NAMALWA (cell line): ENCODE results near the gene RGS6.
"Not testable (repeated sequence)": the region's sequence is repeated elsewhere in the genome, so short reads cannot be mapped to it uniquely, and the experiment has no call there.

ENCODE experiments used
- DNase-seq: peaks from one replicate; pipeline ENCODE4 v3.0.0-alpha.2; 2015; ENCODE audit warnings: low spot score

RGS6 gene

GRCh38 chr14:72452774-72453173, 520.5 kb downstream of the RGS6 start:
- no peak for DNase-seq

- DNase-seq, result no peak
Observed at GRCh38 chr14:72454388-72455160, 522.3 kb downstream of the RGS6 start.

GRCh38 chr14:72457641-72458040, 525.4 kb downstream of the RGS6 start:
- DNase-seq, result no peak

- no peak for DNase-seq
Observed at GRCh38 chr14:72462056-72462455, 529.8 kb downstream of the RGS6 start.

- DNase-seq, result no peak
Observed at GRCh38 chr14:72463291-72463866, 531.1 kb downstream of the RGS6 start.

- DNase-seq, result no peak
Observed at GRCh38 chr14:72464226-72464625, 532.0 kb downstream of the RGS6 start.

- no peak for DNase-seq
Observed at GRCh38 chr14:72466325-72466724, 534.1 kb downstream of the RGS6 start.

GRCh38 chr14:72471346-72471745, 539.1 kb downstream of the RGS6 start:
- no peak for DNase-seq

- DNase-seq, result peak; percentile 3
Observed at GRCh38 chr14:72472845-72473244, 540.6 kb downstream of the RGS6 start.

GRCh38 chr14:72476657-72477499, 544.6 kb downstream of the RGS6 start:
- DNase-seq, result no peak

GRCh38 chr14:72477578-72477977, 545.3 kb downstream of the RGS6 start:
- not testable (repeated sequence) for DNase-seq

- DNase-seq, result no peak
Observed at GRCh38 chr14:72478471-72478893, 546.3 kb downstream of the RGS6 start.

GRCh38 chr14:72479461-72479931, 547.3 kb downstream of the RGS6 start:
- DNase-seq, result no peak

- DNase-seq, result no peak
Observed at GRCh38 chr14:72480464-72481243, 548.4 kb downstream of the RGS6 start.

GRCh38 chr14:72483311-72483710, 551.1 kb downstream of the RGS6 start:
- no peak for DNase-seq

- no peak for DNase-seq
Observed at GRCh38 chr14:72485695-72486094, 553.5 kb downstream of the RGS6 start.

- no peak for DNase-seq
Observed at GRCh38 chr14:72488514-72488913, 556.3 kb downstream of the RGS6 start.

- DNase-seq, result no peak
Observed at GRCh38 chr14:72492196-72492595, 560.0 kb downstream of the RGS6 start.

GRCh38 chr14:72495668-72496067, 563.4 kb downstream of the RGS6 start:
- DNase-seq, result no peak

GRCh38 chr14:72498646-72499045, 566.4 kb downstream of the RGS6 start:
- DNase-seq, result no peak

GRCh38 chr14:72499746-72500145, 567.5 kb downstream of the RGS6 start:
- DNase-seq, result no peak
